ENCODE measurements around the gene INTU.
"Not testable (repeated sequence)": the region's sequence is repeated elsewhere in the genome, so short reads cannot be mapped to it uniquely, and the experiment has no call there.

INTU gene

GRCh38 chr4:127643791-127644190, 11.0 kb downstream of the INTU start:
- DNase-seq (ENCODE audit: low read depth) = no peak

- peak; percentile 9 for DNase-seq (ENCODE audit: low read depth)
These were observed 15.3 kb downstream of the INTU start for GRCh38 chr4:127648061-127648460.

GRCh38 chr4:127655590-127655989, 22.8 kb downstream of the INTU start:
- DNase-seq (ENCODE audit: low read depth) = not testable (repeated sequence)

- no peak for DNase-seq (ENCODE audit: low read depth)
These were observed 23.4 kb downstream of the INTU start for GRCh38 chr4:127656047-127656680.

- DNase-seq (ENCODE audit: low read depth) = no peak
These were observed 27.6 kb downstream of the INTU start for GRCh38 chr4:127660284-127660885.

- no peak for DNase-seq (ENCODE audit: low read depth)
These were observed 34.4 kb downstream of the INTU start for GRCh38 chr4:127667116-127667515.

GRCh38 chr4:127667772-127668171, 35.0 kb downstream of the INTU start:
- DNase-seq (ENCODE audit: low read depth) = no peak

- DNase-seq (ENCODE audit: low read depth) = peak; percentile 6
These were observed 36.0 kb downstream of the INTU start for GRCh38 chr4:127668770-127669169.

- peak; percentile 35 for DNase-seq (ENCODE audit: low read depth)
These were observed 36.9 kb downstream of the INTU start for GRCh38 chr4:127669691-127670090.

GRCh38 chr4:127672111-127672510, 39.4 kb downstream of the INTU start:
- DNase-seq (ENCODE audit: low read depth) = no peak

GRCh38 chr4:127685292-127685691, 52.5 kb downstream of the INTU start:
- DNase-seq (ENCODE audit: low read depth) = peak; percentile 64

GRCh38 chr4:127686658-127687057, 53.9 kb downstream of the INTU start:
- peak; percentile 51 for DNase-seq (ENCODE audit: low read depth)

- no peak for DNase-seq (ENCODE audit: low read depth)
These were observed 54.8 kb downstream of the INTU start for GRCh38 chr4:127687580-127687979.

GRCh38 chr4:127698789-127699200, 66.0 kb downstream of the INTU start:
- DNase-seq (ENCODE audit: low read depth) = peak; percentile 85

GRCh38 chr4:127708985-127709384, 76.2 kb downstream of the INTU start:
- DNase-seq (ENCODE audit: low read depth) = peak; percentile 73

GRCh38 chr4:127709456-127709855, 76.7 kb downstream of the INTU start:
- DNase-seq (ENCODE audit: low read depth) = peak; percentile 14

GRCh38 chr4:127730142-127730913, 97.6 kb downstream of the INTU start, which contains the start of gene SLC25A31:
SLC25A31 (plus strand) TSS chr4:127730400; CDS start chr4:127730546, 146 bp downstream.
- DNase-seq (ENCODE audit: low read depth) = no peak

- DNase-seq (ENCODE audit: low read depth) = no peak
These were observed 98.6 kb downstream of the INTU start for GRCh38 chr4:127731406-127731805.

- peak; percentile 58 for DNase-seq (ENCODE audit: low read depth)
These were observed 100.0 kb downstream of the INTU start for GRCh38 chr4:127732623-127733328.

- DNase-seq (ENCODE audit: low read depth) = no peak
These were observed 102.2 kb downstream of the INTU start for GRCh38 chr4:127734976-127735375.

GRCh38 chr4:127737295-127737694, 104.5 kb downstream of the INTU start:
- DNase-seq (ENCODE audit: low read depth) = no peak

GRCh38 chr4:127741247-127741646, 108.5 kb downstream of the INTU start:
- no peak for DNase-seq (ENCODE audit: low read depth)

Measured in EH (cell line).